ENCODE data around the gene STEAP4.

The STEAP4 gene

GRCh38 chr7:88329532-88330463 lies 23.1 kb upstream of the STEAP4 start:
- no peak overlapping the region for H3K4me3 ChIP-seq (ENCODE audit: low read depth, low read length)
- no peak for TF ChIP-seq CTCF (IDR thresholded peaks at IDR 0.05; ENCODE audit: low read depth, low read length)
- in situ Hi-C loops (cut with HindIII; ENCODE audit: low sequenced_read_pairs), result no loop called here
- no peak for DNase-seq (ENCODE audit: low read depth, low spot score)

GRCh38 chr7:88328787-88329186 lies 22.1 kb upstream of the STEAP4 start:
- in situ Hi-C loops (cut with HindIII; ENCODE audit: low sequenced_read_pairs), result no loop called here
- no peak overlapping the region for H3K4me3 ChIP-seq (ENCODE audit: low read depth, low read length)
- no peak for TF ChIP-seq CTCF (IDR thresholded peaks at IDR 0.05; ENCODE audit: low read depth, low read length)
- no peak for DNase-seq (ENCODE audit: low read depth, low spot score)

DNA sequence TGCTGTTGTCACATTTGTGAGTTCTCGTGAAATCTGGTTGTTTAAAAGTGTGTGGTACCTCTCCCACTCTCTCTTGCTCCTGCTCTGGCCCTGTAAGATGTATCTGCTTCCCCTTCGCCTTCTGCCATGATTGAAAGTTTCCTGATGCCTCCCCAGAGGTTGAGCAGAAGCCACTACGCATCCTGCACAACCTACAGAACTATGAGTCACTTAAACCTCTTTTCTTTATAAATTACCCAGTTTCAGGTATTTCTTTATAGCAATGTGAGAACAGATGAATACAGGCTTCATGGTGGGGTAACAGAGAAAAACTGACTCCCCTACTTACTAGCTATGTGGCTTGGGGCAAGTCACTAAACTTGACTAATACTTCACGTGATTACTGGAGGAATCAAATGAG lies 18.0 kb upstream of the STEAP4 start:
- no peak for TF ChIP-seq CTCF (IDR thresholded peaks at IDR 0.05; ENCODE audit: low read depth, low read length)
- no peak for DNase-seq (ENCODE audit: low read depth, low spot score)
- in situ Hi-C loops (cut with HindIII; ENCODE audit: low sequenced_read_pairs), result no loop called here
- H3K4me3 ChIP-seq (ENCODE audit: low read depth, low read length), result no peak overlapping the region

GRCh38 chr7:88322151-88322550 lies 15.5 kb upstream of the STEAP4 start:
- H3K4me3 ChIP-seq (ENCODE audit: low read depth, low read length), result no peak overlapping the region
- no peak for DNase-seq (ENCODE audit: low read depth, low spot score)
- no peak for TF ChIP-seq CTCF (IDR thresholded peaks at IDR 0.05; ENCODE audit: low read depth, low read length)
- in situ Hi-C loops (cut with HindIII; ENCODE audit: low sequenced_read_pairs), result no loop called here

DNA sequence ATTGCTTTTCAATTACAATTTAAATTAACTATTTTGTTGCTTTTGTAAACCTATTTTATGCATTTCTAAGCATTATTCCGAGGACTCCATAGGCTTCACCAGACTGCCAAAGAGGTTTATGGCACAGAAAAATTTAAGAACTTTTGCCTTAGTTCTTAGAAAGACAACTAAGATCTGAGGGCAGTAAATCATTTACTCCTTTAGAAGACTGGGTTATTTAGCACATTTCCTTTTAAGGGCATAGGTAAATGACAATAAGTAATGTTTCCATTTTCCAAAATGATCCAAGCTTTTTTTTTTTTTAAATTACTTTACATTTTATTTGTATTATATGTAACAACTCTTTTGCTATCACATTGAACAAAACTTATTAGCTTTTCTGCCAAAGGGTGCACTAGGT lies 15.0 kb upstream of the STEAP4 start:
- H3K4me3 ChIP-seq (ENCODE audit: low read depth, low read length), result no peak overlapping the region
- no peak for DNase-seq (ENCODE audit: low read depth, low spot score)
- in situ Hi-C loops (cut with HindIII; ENCODE audit: low sequenced_read_pairs), result no loop called here
- TF ChIP-seq CTCF (IDR thresholded peaks at IDR 0.05; ENCODE audit: low read depth, low read length), result no peak

- H3K4me3 ChIP-seq (ENCODE audit: low read depth, low read length), result no peak overlapping the region
- TF ChIP-seq CTCF (IDR thresholded peaks at IDR 0.05; ENCODE audit: low read depth, low read length), result no peak
- in situ Hi-C loops (cut with HindIII; ENCODE audit: low sequenced_read_pairs), result no loop called here
- no peak for DNase-seq (ENCODE audit: low read depth, low spot score)
These were observed 11.5 kb upstream of the STEAP4 start for GRCh38 chr7:88318196-88318595.

Data from astrocyte of the spinal cord (primary cell).